ENCODE results near the gene PDYN. TPM values are rescaled to one million over a fixed set of nuclear protein-coding genes. Genes with fewer than 3 reads are reported as not detected.

PDYN gene
- total and polyA plus RNA-seq, 4 donors: not detected

DNA sequence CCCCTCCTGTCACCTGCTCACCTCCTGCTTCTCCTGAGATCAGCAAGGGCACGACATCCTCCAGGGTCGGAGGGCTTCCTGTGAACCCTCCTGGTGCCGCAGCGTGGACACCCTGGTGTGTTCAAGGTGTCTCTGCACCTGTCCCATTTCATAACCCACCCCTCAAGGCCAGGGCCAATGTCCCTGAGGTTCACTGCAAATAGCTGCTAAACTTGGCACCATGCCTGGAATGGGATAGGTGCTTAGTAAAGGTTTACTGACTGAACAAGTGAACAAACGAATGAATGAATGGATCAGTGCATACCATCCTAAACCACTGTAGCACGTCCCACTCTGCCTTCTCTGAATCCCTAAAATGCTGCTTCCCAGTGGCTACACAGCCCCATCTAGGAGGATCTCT lies 63.7 kb downstream of the PDYN start:
- Histone ChIP-seq H3K36me3 (ENCODE audit: control insufficient read depth in 4 of 4, insufficient read depth in 4 of 4, low read length in 4 of 4) (peaks cover 0 to 1% (median 0%) of the 10 kb centered on the region in 4 donors), H3K4me3 (no peak overlapping the region), H3K9ac (ENCODE audit: insufficient read depth in 1 of 2, low read length in 2 of 2) (no peak overlapping the region), H3K27me3 (ENCODE audit: control insufficient read depth in 3 of 3, insufficient read depth in 3 of 3, low read length in 2 of 3) (peaks cover 0 to 9% (median 0%) of the 10 kb centered on the region in 3 donors), H3K9me3 (ENCODE audit: control insufficient read depth in 4 of 4, insufficient read depth in 3 of 4, low read length in 3 of 4) (peaks cover 0 to 2% (median 0%) of the 10 kb centered on the region in 4 donors), H3K27ac (ENCODE audit: low read depth in 1 of 2, low read length in 1 of 2) (no peak overlapping the region), H3K4me1 (ENCODE audit: control insufficient read depth in 5 of 5, insufficient read depth in 5 of 5, low read length in 5 of 5) (peaks cover 0 to 6% (median 0%) of the 10 kb centered on the region in 5 donors)
- DNase-seq (no peak), ATAC-seq (ENCODE audit: insufficient read depth, low FRiP score) (no peak)
- 82 to 91% methylated on average over 6 of the region's 6 CpGs for WGBS, 2 donors
- TF ChIP-seq, protein P1, sequence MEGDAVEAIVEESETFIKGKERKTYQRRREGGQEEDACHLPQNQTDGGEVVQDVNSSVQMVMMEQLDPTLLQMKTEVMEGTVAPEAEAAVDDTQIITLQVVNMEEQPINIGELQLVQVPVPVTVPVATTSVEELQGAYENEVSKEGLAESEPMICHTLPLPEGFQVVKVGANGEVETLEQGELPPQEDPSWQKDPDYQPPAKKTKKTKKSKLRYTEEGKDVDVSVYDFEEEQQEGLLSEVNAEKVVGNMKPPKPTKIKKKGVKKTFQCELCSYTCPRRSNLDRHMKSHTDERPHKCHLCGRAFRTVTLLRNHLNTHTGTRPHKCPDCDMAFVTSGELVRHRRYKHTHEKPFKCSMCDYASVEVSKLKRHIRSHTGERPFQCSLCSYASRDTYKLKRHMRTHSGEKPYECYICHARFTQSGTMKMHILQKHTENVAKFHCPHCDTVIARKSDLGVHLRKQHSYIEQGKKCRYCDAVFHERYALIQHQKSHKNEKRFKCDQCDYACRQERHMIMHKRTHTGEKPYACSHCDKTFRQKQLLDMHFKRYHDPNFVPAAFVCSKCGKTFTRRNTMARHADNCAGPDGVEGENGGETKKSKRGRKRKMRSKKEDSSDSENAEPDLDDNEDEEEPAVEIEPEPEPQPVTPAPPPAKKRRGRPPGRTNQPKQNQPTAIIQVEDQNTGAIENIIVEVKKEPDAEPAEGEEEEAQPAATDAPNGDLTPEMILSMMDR (IDR thresholded peaks at IDR 0.05; ENCODE audit: control extremely low read depth, extremely low read depth): no peak

DNA sequence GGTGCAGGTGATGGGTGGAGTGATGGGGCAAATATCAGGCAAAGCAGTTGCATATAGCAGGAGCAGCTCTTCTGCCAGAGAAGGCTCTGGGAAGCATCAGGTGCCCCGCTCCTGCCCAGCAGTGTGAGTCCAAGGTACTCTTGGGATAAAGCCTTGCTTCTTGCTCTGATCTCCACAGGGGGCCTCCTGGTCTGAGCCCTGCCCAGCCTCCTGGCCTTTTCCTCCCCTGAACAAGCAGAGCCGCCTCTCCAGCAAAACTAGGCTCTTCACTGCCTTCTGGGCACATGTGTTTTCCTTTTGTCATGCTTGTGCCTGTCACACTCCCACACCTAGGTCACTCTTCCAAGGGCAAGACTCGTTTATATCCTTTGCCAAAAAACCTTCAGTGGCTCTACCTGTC lies 64.4 kb downstream of the PDYN start:
- Histone ChIP-seq H3K4me1 (ENCODE audit: control insufficient read depth in 5 of 5, insufficient read depth in 5 of 5, low read length in 5 of 5) (peaks cover 0 to 6% (median 0%) of the 10 kb centered on the region in 5 donors), H3K9ac (ENCODE audit: insufficient read depth in 1 of 2, low read length in 2 of 2) (no peak overlapping the region), H3K27ac (ENCODE audit: low read depth in 1 of 2, low read length in 1 of 2) (no peak overlapping the region), H3K27me3 (ENCODE audit: control insufficient read depth in 3 of 3, insufficient read depth in 3 of 3, low read length in 2 of 3) (peaks cover 0 to 9% (median 0%) of the 10 kb centered on the region in 3 donors), H3K9me3 (ENCODE audit: control insufficient read depth in 4 of 4, insufficient read depth in 3 of 4, low read length in 3 of 4) (peaks cover 0 to 2% (median 0%) of the 10 kb centered on the region in 4 donors), H3K36me3 (ENCODE audit: control insufficient read depth in 4 of 4, insufficient read depth in 4 of 4, low read length in 4 of 4) (peaks cover 0 to 4% (median 0%) of the 10 kb centered on the region in 4 donors), H3K4me3 (no peak overlapping the region)
- TF ChIP-seq, protein P1 (IDR thresholded peaks at IDR 0.05; ENCODE audit: control extremely low read depth, extremely low read depth): no peak
- no peak for DNase-seq
- no peak for ATAC-seq (ENCODE audit: insufficient read depth, low FRiP score)
- 37 to 83% methylated on average over 3 of the region's 3 CpGs for WGBS, 2 donors

DNA sequence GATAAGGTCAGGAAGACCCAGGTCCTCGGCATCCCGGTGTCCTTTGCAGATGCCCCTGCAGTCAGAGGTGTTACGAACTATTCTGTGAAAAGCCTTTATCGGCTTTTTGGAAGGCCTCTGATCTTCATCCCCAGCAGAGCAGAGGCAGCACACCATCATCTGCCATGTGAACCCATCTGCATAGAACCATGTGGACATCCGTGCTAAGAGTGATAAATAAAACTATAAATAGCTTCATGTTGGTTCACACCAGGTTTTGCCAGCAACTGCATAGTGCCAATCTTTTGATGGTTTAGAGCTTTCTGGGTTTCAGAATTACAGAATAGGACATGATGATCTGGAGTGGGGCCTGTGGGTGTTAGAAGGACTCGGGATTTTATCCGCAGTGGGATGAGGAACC lies 65.1 kb downstream of the PDYN start:
- Histone ChIP-seq H3K9ac (ENCODE audit: insufficient read depth in 1 of 2, low read length in 2 of 2) (no peak overlapping the region), H3K4me1 (ENCODE audit: control insufficient read depth in 5 of 5, insufficient read depth in 5 of 5, low read length in 5 of 5) (peaks cover 0 to 4% (median 0%) of the 10 kb centered on the region in 5 donors), H3K4me3 (no peak overlapping the region), H3K27ac (ENCODE audit: low read depth in 1 of 2, low read length in 1 of 2) (no peak overlapping the region), H3K9me3 (ENCODE audit: control insufficient read depth in 4 of 4, insufficient read depth in 3 of 4, low read length in 3 of 4) (peaks cover 0 to 2% (median 0%) of the 10 kb centered on the region in 4 donors), H3K36me3 (ENCODE audit: control insufficient read depth in 4 of 4, insufficient read depth in 4 of 4, low read length in 4 of 4) (peaks cover 0 to 4% (median 0%) of the 10 kb centered on the region in 4 donors), H3K27me3 (ENCODE audit: control insufficient read depth in 3 of 3, insufficient read depth in 3 of 3, low read length in 2 of 3) (peaks cover 0 to 9% (median 0%) of the 10 kb centered on the region in 3 donors)
- DNase-seq (no peak), ATAC-seq (ENCODE audit: insufficient read depth, low FRiP score) (no peak)
- TF ChIP-seq, protein P1 (IDR thresholded peaks at IDR 0.05; ENCODE audit: control extremely low read depth, extremely low read depth): no peak
- 78 to 85% methylated on average over 7 of the region's 7 CpGs for WGBS, 2 donors

Other genes starting within 250 kb of the PDYN start
- gene SIRPA, start 98.7 kb downstream of the PDYN start, total RNA-seq: 10 to 100 TPM; 16.6 to 79.9 TPM
- 100 to 1,000 TPM in 1 of 2 donors, 10 to 100 TPM in 1; 25.3 to 123 TPM for gene SIRPA, start 98.7 kb downstream of the PDYN start, polyA plus RNA-seq
- gene STK35, start 107.8 kb upstream of the PDYN start, total RNA-seq: 10 to 100 TPM; 18.2 to 24.2 TPM
- gene STK35, start 107.8 kb upstream of the PDYN start, polyA plus RNA-seq: 1 to 10 TPM; 5.8 to 6.8 TPM